Measurements from ENCODE around the gene TTC13.

DNA sequence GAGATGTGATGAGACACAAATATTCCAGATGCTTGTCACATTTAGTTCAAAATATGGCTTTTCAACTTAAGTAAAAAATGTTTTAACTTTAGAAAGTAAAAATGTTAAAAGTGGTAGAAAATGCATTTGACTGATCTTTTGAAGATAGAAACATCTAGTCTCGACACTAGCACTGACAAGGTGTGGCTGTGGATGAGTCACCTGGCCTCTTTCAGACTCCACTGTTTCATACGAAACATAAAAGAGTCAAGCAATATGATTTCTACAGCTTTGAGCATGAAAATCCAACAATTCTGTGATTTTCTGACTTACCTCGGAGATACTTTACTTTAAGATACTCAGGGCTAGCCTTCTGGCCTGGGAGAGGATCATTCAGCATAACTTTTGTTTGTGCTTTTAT, 47.7 kb downstream of the TTC13 start:
- TF ChIP-seq, protein P1, sequence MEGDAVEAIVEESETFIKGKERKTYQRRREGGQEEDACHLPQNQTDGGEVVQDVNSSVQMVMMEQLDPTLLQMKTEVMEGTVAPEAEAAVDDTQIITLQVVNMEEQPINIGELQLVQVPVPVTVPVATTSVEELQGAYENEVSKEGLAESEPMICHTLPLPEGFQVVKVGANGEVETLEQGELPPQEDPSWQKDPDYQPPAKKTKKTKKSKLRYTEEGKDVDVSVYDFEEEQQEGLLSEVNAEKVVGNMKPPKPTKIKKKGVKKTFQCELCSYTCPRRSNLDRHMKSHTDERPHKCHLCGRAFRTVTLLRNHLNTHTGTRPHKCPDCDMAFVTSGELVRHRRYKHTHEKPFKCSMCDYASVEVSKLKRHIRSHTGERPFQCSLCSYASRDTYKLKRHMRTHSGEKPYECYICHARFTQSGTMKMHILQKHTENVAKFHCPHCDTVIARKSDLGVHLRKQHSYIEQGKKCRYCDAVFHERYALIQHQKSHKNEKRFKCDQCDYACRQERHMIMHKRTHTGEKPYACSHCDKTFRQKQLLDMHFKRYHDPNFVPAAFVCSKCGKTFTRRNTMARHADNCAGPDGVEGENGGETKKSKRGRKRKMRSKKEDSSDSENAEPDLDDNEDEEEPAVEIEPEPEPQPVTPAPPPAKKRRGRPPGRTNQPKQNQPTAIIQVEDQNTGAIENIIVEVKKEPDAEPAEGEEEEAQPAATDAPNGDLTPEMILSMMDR (IDR thresholded peaks at IDR 0.05), result no peak
- no peak for TF ChIP-seq POLR2A (IDR thresholded peaks at IDR 0.05)

Measured in thyroid gland (tissue), 4 donors.